ENCODE data around the gene ATG4B.
A peak's percentile ranks its signal among the peaks of the same experiment; 100 is the strongest.

The ATG4B gene

DNA sequence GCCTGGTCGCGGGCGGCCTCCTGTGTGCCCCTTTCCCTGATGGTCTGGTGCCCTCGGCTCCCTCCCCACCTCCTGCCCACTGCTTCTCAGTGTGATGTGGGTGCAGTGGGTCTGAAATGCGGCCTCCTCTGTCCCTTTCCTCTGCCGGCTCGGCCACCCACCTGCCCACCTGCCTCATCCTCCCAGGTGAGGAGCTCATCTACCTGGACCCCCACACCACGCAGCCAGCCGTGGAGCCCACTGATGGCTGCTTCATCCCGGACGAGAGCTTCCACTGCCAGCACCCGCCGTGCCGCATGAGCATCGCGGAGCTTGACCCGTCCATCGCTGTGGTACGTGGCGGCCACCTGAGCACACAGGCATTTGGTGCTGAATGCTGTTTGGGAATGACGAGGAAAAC is 30.9 kb downstream of the ATG4B start:
- DNase-seq, result no peak

DNA sequence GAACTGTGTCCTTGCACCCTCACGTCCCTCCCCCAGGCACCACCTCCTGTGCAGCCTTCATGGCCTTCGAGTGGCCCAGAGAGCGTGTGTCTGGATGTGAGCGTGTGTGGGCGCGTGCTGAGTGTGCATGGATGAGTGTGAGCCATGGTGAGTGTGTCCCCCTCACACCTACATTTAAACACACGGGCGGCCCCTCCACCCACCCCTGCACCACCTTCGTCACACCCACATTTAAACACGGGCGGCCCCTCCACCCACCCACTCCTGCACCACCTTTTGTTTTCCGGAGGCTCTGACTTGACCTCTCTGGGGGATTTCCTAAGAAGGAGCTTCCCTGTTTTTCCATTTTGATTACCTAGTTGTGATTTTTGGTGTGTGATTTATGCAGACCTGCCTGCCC is 31.3 kb downstream of the ATG4B start:
- no peak for DNase-seq

DNA sequence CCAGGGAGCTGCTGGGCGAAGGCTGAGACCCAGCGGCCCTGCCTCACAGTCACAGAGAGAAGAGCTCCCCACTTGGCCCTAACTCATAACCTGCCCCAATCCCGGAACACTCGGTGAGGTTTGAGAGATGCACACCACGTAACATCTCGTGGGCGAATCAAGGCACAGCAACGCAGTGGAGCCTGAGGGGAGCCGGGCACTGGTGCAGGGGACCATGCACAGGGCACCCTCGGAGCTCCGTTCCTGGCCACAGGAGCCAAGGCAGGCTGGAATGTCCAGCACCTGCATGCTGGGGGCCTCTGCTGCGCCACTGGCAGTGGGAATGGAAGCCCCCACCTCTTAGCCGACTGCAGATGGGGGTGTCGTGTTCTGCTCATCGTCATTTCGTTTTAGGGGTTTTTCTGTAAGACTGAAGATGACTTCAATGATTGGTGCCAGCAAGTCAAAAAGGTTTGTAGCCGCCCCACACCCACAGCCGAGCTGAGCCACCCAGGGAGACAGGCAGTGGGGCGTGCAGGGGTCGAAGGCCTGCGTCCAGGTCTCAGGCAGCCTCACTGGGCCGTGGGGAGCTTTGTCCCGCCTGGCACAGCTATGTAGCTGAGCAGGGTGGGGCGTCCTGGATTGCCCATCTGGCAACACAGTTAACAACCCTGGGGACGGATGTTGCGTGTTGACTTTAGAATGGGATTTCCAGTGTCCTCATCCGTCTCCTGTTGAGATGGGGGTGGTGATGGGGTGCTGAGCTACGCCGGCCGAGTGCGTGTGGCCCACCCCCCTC is 33.0 kb downstream of the ATG4B start:
- DNase-seq, result no peak

DNA sequence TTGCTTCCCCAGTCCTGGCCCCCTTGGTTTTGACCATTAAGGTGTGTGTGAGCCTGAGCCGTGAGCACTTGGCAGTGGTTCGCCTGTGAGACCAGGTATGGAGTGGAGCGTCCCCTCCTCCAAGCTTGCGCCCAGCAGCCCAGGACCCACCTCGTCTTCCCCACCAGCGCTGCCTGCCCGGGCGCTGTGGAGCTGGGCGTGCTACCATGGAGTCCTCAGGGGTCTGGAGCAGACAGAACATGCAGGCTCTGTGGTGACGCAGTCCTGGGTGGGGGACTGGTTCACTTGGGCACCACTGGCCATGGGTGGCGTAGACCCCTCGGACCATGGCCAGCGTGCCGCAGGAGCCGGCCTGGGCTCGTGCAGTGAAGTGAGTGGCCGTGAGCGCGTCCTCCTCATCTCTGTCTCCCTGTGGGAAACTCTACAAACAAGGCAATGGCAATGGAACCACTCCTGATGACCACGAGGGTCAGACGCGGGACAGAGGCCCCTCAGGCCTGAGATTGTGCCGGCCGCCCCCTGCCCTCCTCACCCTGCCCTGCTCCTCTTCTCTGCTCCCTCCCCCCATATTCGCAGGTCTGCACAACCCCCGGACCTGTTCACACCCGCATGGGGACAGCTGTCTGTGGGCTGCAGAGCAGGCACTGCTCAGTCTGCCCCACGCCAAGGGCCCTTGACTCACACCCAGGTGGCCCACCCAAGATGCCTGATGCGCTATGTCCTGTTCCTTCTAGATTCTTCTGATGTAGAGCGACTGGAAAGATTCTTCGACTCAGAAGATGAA is 34.2 kb downstream of the ATG4B start:
- DNase-seq, result no peak

DNA sequence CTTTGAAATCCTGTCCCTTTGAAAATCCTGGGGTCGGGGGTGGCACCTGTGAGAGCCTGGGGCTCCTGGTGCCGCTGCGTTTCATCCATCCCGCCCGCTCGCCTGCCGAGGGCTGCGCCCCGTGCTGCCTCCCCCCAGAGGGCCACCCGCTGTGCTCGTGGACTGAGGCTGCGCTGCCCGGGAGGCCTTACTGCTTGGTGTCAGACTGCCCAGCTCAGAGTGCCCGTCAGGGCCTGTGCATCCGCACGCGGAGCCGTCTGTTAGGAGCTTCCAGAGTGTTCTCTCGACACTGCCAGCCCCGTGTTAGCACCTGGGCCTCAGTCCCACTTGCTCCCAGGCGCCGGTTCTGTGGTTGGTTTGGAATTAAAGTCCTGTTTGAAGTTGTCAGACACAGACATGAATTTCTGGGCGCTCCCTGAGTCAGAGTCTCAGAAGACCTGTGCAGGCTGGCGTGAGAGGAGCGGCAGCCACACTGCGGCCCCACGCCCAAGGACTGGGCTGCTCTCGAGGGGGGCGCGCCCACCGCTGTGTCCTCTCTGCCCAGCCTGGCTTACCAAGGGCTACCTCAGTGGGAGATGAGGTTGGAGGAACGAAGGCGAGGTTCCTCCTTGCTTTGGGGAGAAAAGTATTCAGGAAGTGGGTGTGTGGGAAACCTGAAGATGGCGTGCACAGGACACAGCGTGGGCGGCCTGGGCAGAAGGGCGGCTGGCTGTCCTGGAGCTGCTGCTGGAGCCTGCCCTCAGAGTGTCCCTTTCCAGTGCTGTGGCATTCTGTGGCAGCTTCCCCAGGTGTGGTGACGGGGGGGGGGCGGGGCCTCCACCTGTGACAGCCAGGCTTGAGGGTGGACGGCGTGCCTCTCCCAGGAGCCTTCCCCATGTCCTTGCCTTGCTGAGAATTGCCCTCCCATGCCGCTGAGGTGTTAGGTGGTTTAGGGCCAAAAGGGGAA is 35.0 kb downstream of the ATG4B start:
- DNase-seq, result no peak

DNA sequence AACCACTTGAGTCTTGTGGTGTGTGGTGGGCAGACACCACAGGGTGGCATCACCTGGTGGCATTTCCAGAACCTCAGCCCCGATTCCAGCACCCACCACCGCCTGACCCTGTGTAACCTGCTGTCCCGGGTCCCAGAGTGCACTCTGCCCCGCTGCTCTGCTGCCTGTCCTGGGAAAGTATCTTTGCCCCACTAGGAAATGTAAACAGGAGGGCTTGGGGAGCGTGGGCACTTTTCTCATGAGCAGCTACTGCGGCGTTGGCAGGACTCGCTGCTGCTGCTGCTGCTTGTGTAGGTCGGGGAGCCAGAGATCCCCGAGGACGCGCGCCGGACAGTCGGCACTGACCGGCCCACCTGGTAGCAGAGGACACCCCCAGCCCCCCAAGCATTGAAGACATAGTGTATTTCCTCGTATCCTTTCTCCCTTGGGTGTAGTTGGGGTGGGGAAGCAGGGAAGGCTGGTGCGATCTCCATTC is 35.7 kb downstream of the ATG4B start:
- no peak for DNase-seq

DNA sequence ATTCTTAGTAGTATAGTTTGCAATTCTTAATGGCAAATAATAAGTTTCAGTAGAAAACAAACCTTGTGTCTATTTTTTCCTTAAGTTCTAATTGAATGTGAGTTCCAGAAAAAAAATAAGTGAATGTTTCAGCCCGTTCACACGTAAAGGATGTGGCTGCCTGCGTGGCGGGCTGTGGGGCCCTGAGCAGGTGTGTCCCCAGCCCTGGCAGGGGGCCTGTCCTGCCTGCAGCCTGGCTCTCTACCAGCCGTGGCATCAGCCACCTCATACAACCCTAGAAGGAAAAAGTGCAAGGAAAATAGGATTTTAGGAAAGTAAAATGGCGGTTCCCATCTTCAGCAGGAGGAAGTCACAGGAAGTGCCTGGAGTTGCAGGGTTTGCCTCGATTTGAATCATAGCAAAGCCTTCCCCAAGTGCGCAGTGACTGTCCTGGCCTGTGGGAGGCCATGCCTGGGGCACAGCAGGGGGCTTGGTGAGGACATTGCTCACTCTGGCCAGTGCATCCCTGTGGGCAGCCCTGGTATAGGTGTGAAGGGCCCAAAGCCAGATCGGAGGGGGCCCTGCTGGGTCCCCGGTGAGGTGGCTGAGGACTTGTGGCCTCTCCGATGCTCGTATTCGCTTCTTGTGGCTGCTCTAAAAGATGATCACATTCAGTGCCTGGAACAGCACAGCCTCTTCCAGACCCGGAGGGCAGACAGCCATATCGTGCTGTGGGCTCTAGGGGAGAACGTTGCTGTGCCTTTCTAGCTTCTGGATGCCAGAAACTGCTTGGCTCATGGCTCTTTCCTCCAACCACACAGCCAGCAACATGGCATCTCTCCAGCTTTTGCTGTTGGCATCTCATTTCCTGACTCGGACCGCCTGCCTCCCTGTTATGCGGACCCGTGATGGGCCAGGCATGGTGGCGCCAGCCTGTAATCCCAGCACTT is 36.6 kb downstream of the ATG4B start:
- DNase-seq, result no peak

DNA sequence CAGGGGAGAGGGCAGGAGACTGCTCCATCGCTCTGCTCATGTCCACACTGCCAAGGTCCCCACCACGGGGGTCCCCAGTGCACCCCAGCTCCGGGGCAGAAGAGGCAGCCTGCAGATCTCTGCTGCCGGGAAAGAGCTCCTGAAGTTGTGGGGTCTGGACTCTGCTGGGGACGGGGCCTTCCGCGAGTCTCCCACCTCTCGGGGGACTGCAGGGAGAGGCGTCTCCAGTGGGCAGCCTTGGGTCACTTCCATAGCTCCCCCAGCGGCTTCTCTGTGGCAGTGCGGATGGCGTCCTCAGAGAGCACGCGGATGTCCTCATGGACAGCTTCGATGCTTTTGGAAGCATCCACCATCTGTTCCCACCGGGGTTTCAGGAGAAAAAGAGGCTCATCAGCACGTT is 38.4 kb downstream of the ATG4B start:
- no peak for DNase-seq

DNA sequence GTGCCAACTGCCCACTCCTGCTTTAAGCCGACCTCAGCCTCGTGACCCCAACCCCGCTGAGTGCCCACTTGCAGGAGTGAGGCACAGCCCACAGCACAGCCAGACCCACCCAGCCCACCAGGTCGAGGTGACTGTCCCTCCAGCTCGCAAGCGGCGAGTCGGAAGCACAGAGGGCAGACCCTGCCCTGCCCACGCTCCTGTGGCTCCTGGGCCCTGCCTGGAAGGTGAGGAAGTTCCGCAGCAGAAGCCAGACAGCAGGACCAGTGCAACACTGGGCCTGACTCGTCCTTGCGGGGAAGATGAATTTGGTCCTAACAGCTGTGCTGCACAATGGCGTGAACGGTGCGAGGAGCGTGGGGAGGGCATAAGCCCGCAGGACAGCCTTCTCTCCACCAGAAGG is 39.2 kb downstream of the ATG4B start:
- DNase-seq, result no peak

DNA sequence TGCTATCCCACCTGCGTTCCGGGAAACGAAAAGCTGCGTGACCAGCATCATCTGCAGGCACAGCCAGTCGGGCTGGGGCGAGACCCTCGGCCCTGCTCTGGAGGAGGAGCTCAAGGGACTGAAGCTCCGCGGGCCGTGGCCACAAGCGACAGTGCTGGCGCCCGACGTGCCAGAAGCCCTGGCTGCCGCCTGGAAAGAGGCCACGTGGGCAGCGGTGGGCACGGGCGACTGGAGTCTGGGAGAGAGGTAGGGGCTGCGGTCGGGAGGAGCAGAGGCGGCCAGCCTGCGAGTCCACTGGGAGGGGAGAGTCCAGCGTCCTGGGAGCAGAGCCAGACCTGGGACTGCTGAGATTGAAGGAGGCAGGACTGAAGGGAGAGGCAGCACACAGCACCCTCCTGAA is 39.9 kb downstream of the ATG4B start:
- DNase-seq, result no peak

DNA sequence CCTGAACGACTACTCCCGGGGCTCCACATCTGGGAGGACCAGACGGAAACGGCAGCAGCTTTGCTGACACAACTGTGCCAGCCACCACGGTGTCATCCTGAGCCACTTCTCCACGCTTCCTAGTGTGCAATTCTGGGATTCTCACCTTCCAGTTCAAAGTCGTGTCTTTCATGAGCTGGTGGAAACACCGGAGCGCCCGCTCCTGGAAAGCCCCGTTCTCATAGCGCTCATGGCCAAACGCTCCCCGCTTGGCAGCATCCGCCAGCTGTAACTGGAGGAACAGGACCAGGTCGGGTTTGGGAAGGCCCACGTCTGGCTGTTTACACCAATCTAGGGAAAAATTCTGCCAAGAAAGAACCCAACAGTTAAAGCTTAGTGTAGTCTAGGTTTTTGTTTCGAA is 40.8 kb downstream of the ATG4B start:
- no peak for DNase-seq

DNA sequence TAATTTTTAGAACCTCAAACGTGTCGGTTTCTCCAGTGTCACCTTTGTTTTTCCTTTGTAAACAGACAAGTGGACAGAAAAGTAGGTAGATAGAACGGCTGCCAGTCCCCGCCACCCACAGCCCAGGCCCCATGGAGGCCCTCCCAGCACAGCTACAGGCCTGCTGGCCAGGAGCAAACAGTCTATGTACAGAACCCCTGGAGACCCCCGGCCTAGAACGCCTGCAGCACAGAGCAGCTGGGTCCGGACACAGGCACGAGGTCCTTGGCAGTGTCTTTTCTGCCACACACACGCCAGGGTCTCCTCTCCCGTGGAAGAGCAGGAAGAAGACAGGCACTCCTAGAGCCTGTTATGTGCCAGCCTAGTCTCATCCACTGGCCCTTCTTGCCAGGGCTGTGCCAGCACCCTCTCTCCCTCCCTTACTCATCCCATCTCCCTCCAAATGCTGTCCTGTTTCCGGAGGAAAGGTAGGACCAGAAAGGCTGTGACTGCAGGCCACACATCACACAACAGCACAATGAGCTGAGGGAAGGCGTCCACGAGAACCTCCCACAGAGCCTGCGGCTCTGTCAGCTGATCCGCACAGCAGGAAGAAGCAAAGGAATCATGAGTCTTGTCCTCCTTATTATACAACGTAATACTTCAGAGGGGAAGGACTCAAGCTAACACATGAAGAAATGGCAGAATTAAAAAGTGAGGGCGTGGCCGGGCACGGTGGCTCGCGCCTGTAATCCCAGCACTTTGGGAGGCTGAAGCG is 41.5 kb downstream of the ATG4B start:
- DNase-seq, result no peak

DNA sequence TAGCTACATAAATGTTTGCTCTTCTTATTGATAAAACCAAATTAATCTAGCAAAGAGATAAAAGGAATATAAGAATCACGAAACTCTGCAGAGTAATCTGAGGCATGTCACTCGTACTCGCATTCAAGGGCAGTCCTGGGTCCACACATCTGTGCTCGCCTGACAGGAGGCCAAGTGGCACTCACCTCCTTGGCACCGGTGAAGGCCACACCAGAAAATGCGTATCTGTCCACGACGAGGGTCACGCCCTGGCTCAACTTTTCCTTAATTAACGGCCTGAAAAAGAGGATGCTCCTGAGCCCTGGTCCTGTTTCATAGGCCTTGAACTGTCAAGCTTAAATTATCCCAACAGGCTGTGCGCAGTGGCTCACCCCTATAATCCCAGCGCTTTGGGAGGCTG is 42.6 kb downstream of the ATG4B start:
- no peak for DNase-seq

DNA sequence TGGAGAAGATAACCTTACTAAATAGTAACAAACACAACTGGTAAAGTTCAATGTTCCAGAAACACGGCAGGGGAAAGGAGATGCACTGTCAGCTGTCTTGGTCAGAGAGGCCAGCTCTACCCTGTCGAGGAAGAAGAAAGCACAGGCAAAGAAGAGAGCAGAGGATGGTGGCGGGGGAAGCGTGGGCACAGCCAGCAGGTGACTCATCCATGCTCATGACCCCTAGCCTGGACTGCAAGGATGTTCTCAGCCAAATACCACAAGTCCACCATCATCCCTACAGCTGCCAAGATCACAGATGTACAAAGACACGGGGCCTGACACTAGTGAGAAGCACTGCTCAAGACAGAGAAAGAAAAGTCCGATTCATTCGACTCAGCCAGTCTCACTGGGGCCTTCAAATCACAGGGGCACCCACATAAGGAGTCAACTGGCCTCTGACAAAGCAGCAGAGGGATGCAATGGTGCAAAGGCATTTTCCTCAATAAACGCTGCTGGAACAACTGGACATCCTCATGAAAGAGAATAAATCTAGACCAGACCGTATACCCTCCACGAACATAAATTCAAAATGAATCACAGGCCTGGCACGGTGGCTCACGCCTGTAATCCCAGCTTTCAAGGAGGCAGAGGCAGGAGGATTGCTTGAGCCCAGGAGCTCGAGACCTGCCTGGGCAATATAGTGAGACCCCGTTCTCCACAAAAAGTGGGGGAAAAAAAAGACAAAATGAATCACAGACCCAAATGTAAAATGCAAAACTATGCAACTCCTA is 43.5 kb downstream of the ATG4B start:
- DNase-seq, result peak; percentile 98

DNA sequence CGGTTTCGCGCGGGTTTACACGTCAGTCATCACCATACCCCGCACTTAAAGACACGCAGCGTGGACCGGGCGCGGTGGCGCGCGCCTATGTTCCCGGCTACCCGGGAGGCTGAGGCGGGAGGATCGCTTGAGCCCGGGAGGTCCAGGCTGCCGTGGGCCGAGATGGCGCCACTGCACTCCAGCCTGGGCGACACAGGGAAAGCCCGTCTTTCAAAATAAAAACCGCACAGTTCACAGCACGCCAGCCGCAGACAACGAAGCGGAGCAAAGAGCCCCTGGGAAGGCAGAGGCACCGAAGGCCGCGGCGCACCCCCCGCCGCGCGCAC is 48.8 kb downstream of the ATG4B start:
- DNase-seq, result no peak

DNA sequence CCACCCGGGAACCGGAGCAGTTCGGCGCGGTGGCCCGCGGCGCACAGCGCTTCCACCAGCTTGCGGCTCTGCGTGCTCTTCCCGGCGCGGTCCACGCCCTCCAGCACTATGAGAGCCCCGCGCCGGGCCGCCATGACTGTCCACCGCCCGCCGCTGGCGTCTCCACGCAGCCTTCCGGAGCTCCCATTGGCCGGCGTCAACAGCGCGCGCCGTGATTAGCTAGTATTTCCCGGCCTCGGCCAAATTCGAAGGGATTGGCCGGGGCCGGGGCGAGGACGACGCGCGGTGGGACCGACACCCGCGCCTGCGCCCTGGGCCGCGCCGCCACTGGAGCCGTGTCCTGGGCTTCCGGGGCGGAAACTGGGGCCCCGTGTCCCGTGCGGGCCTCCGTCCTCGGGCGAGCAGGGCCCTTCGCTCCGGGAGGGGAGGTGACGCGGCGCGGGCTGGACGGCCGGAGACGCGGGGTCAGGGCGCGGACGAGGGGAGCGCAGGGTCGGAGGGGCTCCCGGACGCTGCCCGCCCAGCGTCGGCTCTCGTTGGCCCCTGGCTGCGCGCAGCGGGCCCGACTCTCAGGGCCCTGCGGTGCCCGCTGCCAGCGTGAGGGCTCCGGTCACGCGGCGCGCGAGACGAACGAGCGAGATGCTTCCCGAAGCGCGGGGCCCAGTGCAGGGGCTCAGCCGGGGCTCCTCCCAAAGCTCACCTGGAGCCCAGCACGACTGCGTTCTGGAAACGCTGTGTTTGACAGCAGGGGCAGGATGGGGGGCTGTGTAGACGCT is 49.3 kb downstream of the ATG4B start, which contains the start of gene DTYMK:
DTYMK (minus strand) TSS at position 166 of the 776 bp plus-strand sequence; CDS start at position 134, 32 bp downstream.
- DNase-seq, result peak; percentile 96

DNA sequence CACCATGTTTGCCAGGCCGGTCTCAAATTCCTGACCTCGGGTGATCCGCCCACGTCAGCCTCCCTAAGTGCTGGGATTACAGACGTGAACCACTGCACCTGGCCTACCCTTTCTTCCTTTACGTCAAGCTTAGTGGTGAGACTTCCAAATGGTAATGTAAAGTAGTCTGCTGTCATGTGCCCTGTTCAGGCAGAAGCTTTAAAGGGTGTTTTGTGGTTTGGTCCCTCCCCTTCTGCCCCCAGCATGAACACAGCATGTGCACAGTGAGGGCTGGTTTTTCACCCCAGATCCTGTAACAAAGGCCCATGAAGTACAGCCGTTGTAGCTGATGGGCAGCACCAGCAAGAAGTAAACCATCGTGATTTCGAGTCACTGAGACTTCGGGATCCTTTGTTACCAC is 51.8 kb downstream of the ATG4B start:
- DNase-seq, result no peak

DNA sequence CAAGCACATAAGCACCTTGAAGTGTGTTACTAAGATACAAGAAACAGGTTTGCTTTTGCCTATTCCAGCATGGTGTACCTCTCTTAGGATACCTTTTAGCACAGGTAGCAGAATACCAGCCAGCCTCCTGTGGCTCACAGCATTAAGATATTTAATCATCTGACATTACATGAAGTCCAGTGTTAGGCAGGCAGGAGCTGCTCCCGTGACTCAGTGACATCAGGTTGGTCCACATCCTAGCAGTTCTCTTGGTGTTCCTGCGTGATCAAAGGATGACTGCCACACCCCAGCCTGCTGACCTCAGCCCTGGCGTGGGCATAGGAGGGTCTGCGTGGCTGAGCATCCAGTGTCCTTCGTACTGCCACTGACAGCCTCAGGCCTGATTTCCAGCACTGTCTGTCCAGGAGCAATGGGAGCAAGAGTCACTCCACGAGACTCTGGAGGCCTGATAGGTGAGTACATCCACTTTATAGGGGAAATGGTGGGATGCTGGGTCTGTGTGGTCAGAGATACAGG is 52.8 kb downstream of the ATG4B start:
- DNase-seq, result no peak

DNA sequence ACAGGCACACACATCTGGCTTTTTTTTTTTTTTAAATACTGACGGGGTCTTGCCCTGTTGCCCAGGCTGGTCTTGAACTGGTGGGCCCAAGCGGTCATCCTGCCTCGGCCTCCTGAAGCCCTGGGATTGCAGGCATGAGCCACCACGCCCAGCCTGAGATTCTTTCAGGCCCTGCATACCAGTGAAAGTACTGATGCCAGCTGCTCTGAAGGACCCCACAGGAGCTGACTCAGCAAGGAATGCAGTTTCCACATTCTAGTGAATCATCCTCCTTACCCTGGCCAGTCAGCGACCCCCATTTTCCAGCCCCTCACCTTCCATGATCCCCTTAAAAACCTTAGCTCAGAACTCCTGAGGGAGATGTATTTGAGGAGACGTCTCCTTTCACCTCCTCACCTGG is 55.0 kb downstream of the ATG4B start:
- DNase-seq, result peak; percentile 70

Data from HCEC 1CT (cell line).